Stimulated activated naive CD8-positive, alpha-beta T cell treated with anti-CD3 and anti-CD28 coated beads, Interleukin-15, Interleukin-2, amounts not matched to agents 100 U/mL and 50 U/mL, for 24 hours (primary cell): ENCODE results near the gene SH2D3C.
A peak's percentile ranks its signal among the peaks of the same experiment; 100 is the strongest.

ENCODE experiments used
- ATAC-seq: fragments of 150-1000 bp; cut with Tn5 transposase; one replicate; pipeline ENCODE4 v1.10.0; 2021
- DNase-seq: peaks from one replicate; pipeline ENCODE4 v3.0.0; 2021

The SH2D3C gene

GRCh38 chr9:127778280-127779135 lies at the start of gene SH2D3C:
SH2D3C (minus strand) TSS chr9:127778666; CDS start chr9:127778627, 39 bp downstream.
- DNase-seq, result peak; percentile 73

DNA sequence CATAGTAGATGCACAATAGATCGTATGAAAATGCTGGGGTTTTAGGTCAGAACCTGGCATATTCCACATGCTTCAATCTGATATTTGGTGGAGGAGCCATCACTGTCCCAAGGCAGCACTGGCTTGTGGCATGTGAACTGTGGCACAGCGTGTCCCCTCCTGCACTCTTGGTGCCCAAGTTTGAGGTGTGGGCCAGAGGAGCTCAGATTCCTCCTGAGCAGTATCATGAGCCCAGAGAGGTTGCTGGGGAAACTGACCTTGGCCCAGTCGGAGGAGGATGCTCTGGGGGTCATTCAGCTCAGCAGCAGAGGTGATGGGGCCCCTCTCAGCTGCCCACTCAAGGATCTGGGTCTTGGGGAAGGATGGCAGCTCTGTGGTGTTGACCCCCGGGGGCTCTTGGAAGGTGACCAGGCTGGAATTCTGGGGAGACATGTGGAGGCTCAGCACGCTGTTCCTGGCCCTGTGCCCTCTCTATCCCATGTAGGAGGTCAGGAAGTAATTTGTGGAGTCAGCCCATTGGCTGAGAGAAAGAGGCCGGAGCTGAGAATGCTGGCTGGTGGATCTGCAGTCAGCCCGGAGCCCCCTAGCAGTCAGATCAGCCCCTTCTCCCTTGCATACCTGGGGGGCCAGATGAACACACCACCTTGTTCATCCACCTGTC lies 47.9 kb upstream of the SH2D3C start:
- no peak for ATAC-seq
- no peak for DNase-seq

More at GRCh38 chr9:127778280-127779135, at the start of gene SH2D3C:
- peak; percentile 20 for ATAC-seq

DNA sequence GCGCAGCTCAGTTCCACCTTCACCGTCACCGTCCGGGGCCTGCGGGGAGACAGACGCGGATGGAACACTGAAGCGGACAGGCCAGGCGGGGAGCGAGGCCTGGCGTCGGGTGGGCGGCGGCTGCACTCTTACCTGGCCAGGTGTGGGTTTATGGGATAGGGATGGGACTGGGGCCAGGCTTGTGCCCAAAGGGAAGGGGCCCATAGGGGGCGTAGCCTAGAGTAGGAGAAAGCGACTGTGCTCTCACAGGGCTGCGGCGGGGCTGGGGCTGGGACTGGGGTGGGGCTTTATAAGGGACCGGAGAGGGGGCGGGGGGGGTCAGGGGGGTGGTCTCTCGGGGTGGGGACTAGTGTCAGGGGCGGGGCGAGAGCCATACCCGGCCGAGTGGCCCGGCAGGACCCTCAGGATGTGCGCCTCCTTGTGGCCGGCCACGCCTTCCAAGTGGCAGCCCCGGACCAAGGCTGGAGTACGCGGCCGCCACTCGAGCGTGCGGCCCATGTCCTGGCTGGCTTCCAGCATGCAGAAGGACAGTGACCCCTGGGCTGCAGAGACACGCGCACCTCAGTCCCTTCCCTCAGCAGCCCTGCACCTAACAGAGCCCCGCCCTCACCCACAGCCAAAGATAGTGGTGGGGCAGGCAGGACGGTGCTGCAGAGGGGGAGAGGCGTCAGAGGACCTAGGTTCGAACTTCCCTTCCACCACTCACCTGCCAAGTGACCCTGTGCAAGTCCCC lies 47.0 kb upstream of the SH2D3C start:
- no peak for ATAC-seq
- DNase-seq, result no peak

- no peak for DNase-seq
- no peak for ATAC-seq
These were observed 43.6 kb upstream of the SH2D3C start for GRCh38 chr9:127822108-127822507.

DNA sequence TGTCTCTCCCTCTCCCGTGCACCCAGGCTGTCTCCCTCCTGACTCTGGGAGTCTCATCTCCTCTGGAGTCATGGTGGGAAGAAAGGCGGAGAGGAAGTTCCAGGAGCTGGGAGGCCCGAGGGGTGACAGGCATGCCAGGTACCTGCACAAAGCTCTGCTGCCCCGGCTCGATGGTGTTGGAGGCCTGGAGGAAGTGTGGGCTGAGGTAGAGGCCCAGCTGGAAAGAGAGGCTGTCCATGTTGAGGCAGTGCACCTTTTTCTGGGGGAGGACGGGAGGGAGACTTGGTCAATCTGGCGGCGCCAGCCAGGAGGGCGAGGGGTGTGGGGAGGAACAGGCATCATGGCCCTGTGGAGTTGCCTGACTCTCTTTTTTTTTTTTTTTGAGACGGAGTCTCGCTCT lies 40.1 kb upstream of the SH2D3C start:
- no peak for DNase-seq
- no peak for ATAC-seq

DNA sequence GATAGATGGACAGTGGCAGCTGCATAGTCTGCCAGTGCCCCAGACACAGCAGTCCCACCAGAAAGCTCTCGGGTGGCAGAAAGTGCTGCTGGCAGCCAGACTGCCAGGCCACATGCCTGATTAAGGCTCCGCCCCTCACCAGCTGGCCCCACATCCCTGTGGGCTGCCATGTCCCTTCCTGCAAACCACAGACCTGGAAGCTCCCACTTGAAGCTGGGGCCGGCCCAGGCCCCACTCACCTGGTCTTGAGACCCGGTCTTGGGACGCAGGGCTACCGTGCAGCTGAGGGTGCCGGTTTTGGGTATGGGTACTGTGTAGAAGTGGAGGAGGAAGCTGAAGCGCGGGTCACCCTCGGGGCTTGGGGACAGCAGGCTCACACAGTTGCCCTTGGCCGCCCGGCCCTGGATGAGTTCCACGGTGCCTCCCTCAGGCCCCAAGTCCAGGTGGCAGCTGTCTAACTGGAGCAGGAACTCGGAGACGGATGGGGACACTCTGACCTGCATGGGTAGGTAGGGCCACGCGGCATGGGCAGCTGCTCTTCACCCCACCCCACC lies 39.5 kb upstream of the SH2D3C start:
- no peak for ATAC-seq
- DNase-seq, result no peak

DNA sequence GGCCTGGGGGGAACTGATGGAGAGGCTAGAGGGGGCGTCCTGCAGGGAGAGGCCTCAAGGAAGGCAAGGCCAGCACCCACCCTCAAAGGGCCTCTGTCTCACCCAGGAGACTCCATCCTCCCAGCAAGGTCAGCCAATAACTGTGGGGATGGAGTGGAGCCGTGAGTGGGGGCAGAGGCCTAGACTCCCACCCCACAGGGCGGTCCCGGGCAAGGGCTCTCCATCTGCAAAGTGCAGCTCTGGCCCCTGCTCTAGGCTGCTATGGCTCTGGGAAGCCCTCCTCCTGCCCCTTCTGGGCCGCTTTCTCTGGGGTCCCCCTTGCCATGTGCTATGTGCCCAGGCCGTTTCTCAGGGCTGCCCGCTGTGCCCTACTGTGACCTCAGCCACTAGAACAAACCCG lies 38.3 kb upstream of the SH2D3C start:
- ATAC-seq, result no peak

DNA sequence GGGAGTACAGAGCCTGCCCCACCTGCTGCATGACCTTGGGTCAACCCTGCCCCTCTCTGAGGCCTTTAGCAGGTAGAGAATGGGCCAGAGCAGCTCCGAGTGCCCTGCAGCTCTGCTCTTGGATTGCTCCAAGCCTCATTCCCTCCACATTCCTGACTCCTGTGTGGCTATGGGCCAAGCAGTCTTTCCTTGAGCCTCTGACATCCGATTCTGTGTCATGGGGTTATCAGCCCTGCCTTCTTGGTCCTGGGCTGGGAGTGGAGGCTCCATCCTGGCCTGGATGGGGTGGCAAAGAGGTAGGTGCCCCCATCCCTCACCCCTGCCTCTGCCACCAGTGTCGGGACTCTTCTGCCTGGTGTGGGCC lies 37.9 kb upstream of the SH2D3C start:
- ATAC-seq (no peak), DNase-seq (no peak)

More for the DNA sequence above, 38.3 kb upstream of the SH2D3C start:
- DNase-seq, result no peak

DNA sequence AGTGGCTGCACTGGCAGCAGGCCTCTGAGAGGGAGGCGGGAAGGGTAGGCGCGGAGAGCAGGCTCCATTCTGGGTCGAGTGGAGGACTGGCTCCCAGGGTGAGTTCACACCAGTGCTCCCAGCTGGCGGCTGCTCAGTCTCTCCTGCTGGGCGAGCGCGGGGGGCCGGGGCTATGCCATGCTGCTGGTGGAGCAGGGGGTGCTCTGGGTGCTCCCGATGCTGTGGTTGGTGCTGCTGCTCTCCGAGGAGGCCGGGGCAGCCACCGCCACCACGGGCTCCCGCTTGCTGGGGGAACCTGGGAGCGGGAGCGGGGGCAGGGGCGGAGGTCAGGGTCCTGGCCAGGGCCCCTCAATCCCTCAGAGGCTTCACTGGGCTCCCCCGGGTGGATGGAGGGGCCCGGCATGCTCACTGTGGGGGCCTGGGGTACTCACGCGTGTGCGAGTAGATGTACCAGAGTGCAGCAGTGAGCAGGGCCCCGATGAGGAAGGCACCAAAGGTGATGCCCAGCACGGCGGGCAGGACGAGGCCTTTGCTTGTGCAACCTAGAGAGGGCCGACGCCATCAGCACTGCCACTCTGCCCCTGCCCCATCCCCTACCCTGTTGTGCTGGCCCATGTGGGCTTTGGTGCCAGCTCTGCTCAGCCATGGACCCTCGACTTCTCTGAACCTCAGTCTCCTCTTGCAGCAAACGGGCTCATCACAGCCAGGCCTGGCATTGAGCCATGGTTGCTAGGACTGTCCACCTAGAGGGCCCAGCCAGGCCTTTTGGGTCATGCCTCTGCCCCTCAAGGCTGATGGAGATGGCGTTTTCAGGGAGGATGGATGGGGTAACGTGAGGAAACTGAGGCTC lies 37.3 kb upstream of the SH2D3C start:
- no peak for ATAC-seq
- no peak for DNase-seq

DNA sequence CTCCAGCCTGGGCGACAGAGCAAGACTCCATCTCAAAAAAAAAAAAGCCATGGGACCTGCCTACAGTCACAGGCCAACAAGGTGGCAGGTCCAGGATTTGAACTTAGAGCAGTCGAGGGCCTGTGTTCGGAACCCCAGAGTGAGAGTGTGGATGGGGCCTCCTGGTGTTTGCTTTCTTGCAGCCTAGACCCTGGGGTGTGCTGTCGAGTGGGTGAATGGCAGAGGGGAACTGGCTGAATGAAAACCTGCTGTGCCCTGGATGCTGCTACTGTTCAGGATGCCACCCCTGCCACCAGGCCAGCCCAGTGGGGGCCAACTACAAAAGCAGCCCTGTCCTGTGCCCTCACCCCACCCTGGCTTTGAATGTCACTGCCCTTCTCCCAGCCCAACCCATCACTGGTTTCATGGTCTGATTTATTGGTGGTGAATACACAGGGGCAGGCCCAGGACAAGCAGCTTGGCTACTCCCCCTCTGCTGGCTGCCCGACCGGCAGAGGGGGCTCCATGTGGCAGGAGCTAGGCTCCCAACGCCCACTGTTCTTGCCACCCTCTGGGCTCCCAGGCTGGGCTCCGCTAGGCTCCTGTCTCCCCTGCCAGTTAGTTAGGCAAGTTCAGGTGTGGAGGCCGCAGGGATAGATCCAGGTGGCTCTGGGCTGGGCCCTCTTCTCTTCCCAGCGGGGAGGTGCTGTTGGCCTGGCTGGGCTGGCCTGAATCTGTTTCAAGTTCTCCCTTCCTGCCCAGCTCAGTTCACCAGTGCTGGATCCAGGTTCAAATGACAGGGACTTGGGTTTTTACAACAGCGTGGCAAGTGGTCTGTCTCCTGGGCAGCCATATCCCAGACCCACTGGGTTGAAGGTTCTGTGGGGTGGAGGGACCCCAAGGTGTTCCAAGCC lies 36.4 kb upstream of the SH2D3C start:
- DNase-seq (no peak), ATAC-seq (no peak)

DNA sequence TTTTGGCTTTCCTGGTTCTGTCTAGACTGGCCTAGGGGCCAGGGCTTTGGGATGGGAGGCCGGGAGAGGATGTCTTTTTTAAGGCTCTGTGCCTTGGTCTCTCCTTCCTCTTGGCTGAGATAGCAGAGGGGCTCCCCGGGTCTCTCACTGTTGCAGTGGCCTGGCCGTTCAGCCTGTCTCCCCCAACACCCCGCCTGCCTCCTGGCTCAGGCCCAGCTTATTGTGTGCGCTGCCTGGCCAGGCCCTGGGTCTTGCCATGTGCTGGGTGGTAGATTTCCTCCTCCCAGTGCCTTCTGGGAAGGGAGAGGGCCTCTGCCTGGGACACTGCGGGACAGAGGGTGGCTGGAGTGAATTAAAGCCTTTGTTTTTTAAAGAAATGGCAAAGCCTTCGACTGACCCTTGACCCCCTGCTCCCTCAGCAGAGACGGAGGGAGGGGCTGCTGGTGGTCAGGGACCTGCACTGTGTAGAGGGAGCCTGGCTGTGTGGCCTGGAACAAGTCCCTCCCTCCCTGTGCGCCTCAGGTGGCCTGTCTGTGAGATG lies 35.3 kb upstream of the SH2D3C start:
- DNase-seq, result no peak
- ATAC-seq, result no peak

GRCh38 chr9:127812936-127813675 lies 34.6 kb upstream of the SH2D3C start:
- ATAC-seq (no peak), DNase-seq (no peak)

- DNase-seq (no peak), ATAC-seq (no peak)
These were observed 33.5 kb upstream of the SH2D3C start for GRCh38 chr9:127812011-127812410.

DNA sequence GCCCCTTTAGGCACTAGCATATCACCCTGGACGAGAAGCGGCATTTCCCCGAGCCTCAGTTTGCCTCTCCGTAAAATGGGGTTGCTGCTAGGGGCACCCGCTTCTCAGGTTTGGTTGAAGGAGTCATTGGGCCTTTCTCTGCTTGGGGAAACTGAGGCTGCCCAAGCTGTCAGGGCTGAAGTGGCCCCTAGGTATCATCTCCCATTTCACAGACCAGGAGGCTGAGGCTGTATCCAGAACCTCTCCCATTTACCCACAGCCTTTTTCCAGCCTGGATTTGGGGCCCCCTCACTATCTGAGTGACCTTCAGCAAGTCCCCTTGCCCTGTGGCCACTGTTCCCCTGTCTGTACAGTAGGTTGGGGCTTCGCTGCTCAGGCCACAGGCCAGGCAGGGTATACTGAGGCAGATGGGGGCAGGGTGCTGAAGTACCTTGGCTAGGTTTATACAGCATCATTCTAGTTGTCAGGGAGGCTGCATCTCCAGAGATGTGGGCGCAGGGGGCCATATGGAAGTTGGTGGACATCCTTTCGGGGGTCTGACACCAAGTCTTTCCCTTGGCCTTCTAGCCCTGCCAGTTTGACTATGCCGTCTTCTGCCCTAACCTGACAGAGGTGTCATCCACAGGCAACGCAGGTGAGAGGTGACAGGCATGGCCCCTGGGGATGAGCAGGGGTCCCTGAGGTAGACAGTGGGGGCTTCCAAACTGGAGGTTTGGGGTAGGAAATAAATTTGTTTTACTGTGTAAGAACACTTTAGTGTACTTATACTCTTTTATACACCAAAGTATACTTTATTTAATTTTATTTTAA lies 32.1 kb upstream of the SH2D3C start:
- no peak for ATAC-seq

GRCh38 chr9:127809540-127810377 lies 31.3 kb upstream of the SH2D3C start:
- DNase-seq (no peak), ATAC-seq (no peak)

More for the DNA sequence above, 32.1 kb upstream of the SH2D3C start:
- DNase-seq, result no peak

GRCh38 chr9:127809002-127809539 lies 30.6 kb upstream of the SH2D3C start:
- DNase-seq (no peak), ATAC-seq (peak; percentile 26)

DNA sequence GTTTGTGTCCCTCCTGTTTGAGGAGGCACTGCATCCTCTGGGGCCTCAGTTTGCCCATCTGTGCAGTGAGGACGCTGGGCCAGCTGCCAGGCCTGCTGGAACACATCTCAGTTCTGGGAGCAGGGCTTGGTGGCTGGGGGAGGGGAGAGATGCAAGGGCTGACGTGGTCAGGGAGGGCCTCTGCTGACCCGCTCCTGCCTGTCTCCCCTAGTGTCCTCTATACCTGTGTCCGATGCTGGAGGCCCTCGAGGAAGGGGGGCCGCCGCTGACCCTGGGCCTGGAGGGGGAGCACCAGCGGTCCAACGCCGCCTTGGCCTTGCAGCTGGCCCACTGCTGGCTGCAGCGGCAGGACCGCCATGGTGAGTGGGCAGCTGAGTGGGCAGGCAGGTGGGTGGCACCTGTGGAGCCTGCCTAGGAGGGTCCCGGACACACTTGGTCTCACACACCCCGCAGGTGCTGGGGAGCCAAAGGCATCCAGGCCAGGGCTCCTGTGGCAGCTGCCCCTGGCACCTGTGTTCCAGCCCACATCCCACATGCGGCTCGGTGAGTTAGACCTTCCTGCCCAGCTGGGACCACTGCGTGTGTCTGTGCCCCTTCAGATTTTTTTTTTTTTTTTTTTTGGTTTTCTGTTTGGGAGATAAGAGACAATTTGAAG lies 30.0 kb upstream of the SH2D3C start:
- DNase-seq (no peak), ATAC-seq (no peak)
